ENCODE measurements around the gene CASP2. TPM values are rescaled to one million over a fixed set of nuclear protein-coding genes. Genes with fewer than 3 reads are reported as not detected.

The CASP2 gene
- total and polyA plus RNA-seq, 10 of the 15 experiments (the other 5 are each of a cell fraction or from before 2014, with no cell fraction given), result 12.1 to 60.4 (median 26.2) TPM

- H3K27me3 ChIP-seq (replicated peaks in 1 of 2; ENCODE audit: control insufficient read depth in 2 of 2, insufficient read depth in 2 of 2, low read length in 1 of 2), result no peaks in the 10 kb centered on the region
- POLR2A ChIA-PET, result no interaction called here
- intact Hi-C loops (cut with micrococcal nuclease; ENCODE audit: unreplicated experiment) (no loop called here), in situ Hi-C loops (cut with MboI) (no loop called here)
- H3K4me1 ChIP-seq (ENCODE audit: control insufficient read depth, insufficient read depth, low read length), result peaks cover 11% of the 10 kb centered on the region; the same call in 1 of the 2 replicates
- H3K4me2 ChIP-seq (ENCODE audit: control insufficient read depth, insufficient read depth), result no peak overlapping the region
- H2AFZ ChIP-seq (ENCODE audit: control insufficient read depth, low read depth, low read length), result no peak overlapping the region
- 74% methylated on average over 4 of the region's 4 CpGs for WGBS (ENCODE audit: insufficient coverage, insufficient replicate concordance, low lambda C conversion rate, missing lambda C conversion rate)
- H3K36me3 ChIP-seq (ENCODE audit: control insufficient read depth in 2 of 2, insufficient read depth in 2 of 2, low read length in 1 of 2), result no peaks in the 10 kb centered on the region
- SMC1A ChIA-PET (ENCODE audit: uncharacterized antibody, unreplicated experiment), result interaction anchor here (0.6 kb wide), 1 partner anchor 8 kb away, joined by 3 read pairs; no protein-coding TSS in a partner anchor
- FAIRE-seq (no peak), DNase-seq (ENCODE audit: low read depth, low spot score) (no peak), ATAC-seq (no peak)
- H3K4me3 ChIP-seq, result no peak overlapping the region
- RAD21 ChIA-PET (ENCODE audit: unreplicated experiment), result no interaction called here
- no TSS peak for BruUV-seq (replicated peaks)
- no peaks in the 10 kb centered on the region; the same call in 2 of the 3 replicates for H3K9me3 ChIP-seq (replicated peaks; ENCODE audit: control insufficient read depth, insufficient read depth, low read length)
- CTCF ChIA-PET, result interaction anchor here (1.7 to 2.3 kb wide), 2 partner anchors 17 to 76 kb away, joined by 3 to 6 read pairs; no protein-coding TSS in a partner anchor
- no peak overlapping the region for H3K27ac ChIP-seq (ENCODE audit: control insufficient read depth, insufficient read depth)
- no peak overlapping the region for H3K9ac ChIP-seq (ENCODE audit: control insufficient read depth, insufficient read depth, low read length)
- H3K79me2 ChIP-seq (ENCODE audit: control insufficient read depth, insufficient read depth, low read length), result no peaks in the 10 kb centered on the region
- H4K20me1 ChIP-seq (ENCODE audit: control insufficient read depth, insufficient read depth), result no peaks in the 10 kb centered on the region
- no peak for TF ChIP-seq GATAD2B (conservative IDR thresholded peaks at IDR 0.05; ENCODE audit: low read depth)
- TF ChIP-seq CBX5 (IDR thresholded peaks at IDR 0.05; ENCODE audit: low read depth), result no peak
- no peak for TF ChIP-seq GABPA (IDR thresholded peaks at IDR 0.05; ENCODE audit: low read depth)
- TF ChIP-seq FOXM1 (IDR thresholded peaks at IDR 0.05; ENCODE audit: low read depth, low read length), result no peak
- no peak for TF ChIP-seq STAT1 (conservative IDR thresholded peaks at IDR 0.05)
- TF ChIP-seq CBFB (IDR thresholded peaks at IDR 0.05; ENCODE audit: low read depth), result no peak
- TF ChIP-seq ZNF687 (IDR thresholded peaks at IDR 0.05), result no peak
- no peak for TF ChIP-seq LARP7 (IDR thresholded peaks at IDR 0.05)
- no peak for TF ChIP-seq ZNF207 (IDR thresholded peaks at IDR 0.05; ENCODE audit: borderline replicate concordance)
- TF ChIP-seq IKZF2 (IDR thresholded peaks at IDR 0.05), result no peak
- no peak for TF ChIP-seq PKNOX1 (IDR thresholded peaks at IDR 0.05)
- no peak for TF ChIP-seq E2F4 (IDR thresholded peaks at IDR 0.05; ENCODE audit: low read depth, low read length)
- no peak for TF ChIP-seq CBX3 (IDR thresholded peaks at IDR 0.05; ENCODE audit: borderline replicate concordance, low read depth)
- TF ChIP-seq PBX3 (IDR thresholded peaks at IDR 0.05; ENCODE audit: insufficient replicate concordance, low read depth, low read length), result no peak
- no peak for TF ChIP-seq ESRRA (IDR thresholded peaks at IDR 0.05; ENCODE audit: low read length)
- no peak for TF ChIP-seq BMI1 (IDR thresholded peaks at IDR 0.05; ENCODE audit: borderline replicate concordance)
- TF ChIP-seq HCFC1 (IDR thresholded peaks at IDR 0.05; ENCODE audit: low read length), result no peak
- no peak for TF ChIP-seq MAX (IDR thresholded peaks at IDR 0.05; ENCODE audit: low read depth, low read length)
- no peak for TF ChIP-seq SUPT20H (IDR thresholded peaks at IDR 0.05; ENCODE audit: borderline replicate concordance, control insufficient read depth, low read depth, low read length)
Measured at GRCh38 chr7:143316492-143316891, 28.3 kb downstream of the CASP2 start.
